Loucy (cell line): ENCODE results near the gene PAX7.

Experiments
- H2AFZ ChIP-seq: fragments of 200-600 bp; sonication (generic); 2 replicates; pipeline ENCODE4 v1.6.0; 2016; ENCODE audit warnings: antibody characterized with exemption, mild to moderate bottlenecking, low read length, moderate library complexity
- H3F3A ChIP-seq: fragments of 200-600 bp; 2 replicates; pipeline ENCODE4 v1.6.0; 2016; ENCODE audit warnings: antibody characterized with exemption, low read depth, mild to moderate bottlenecking
- H3K27me3 ChIP-seq: fragments of 200-600 bp; sonication (generic); 2 replicates; pipeline ENCODE4 v1.6.1; 2014; ENCODE audit warnings: low read length, mild to moderate bottlenecking; ENCODE audit not compliant: insufficient read depth, poor library complexity, severe bottlenecking
- H3K36me3 ChIP-seq: fragments of 200-600 bp; sonication (generic); 2 replicates; pipeline ENCODE4 v1.6.1; 2016; ENCODE audit warnings: low read length; ENCODE audit not compliant: insufficient read depth
- H3K4me1 ChIP-seq: fragments of 200-600 bp; sonication (generic); 2 replicates; pipeline ENCODE4 v1.5.1; 2014; ENCODE audit warnings: low read length, mild to moderate bottlenecking; ENCODE audit not compliant: insufficient read depth, poor library complexity, severe bottlenecking
- H3K4me2 ChIP-seq: fragments of 200-600 bp; sonication (generic); 2 replicates; pipeline ENCODE4 v1.6.0; 2014; ENCODE audit warnings: antibody characterized with exemption, low read length, low read depth, mild to moderate bottlenecking; ENCODE audit not compliant: poor library complexity, severe bottlenecking
- H3K4me3 ChIP-seq: fragments of 200-600 bp; sonication (generic); 2 replicates; pipeline ENCODE4 v1.5.1; 2014; ENCODE audit warnings: low read length, mild to moderate bottlenecking, mixed read lengths; ENCODE audit not compliant: poor library complexity, severe bottlenecking
- H3K79me2 ChIP-seq: fragments of 200-600 bp; sonication (generic); 2 replicates; pipeline ENCODE4 v1.6.1; 2014; ENCODE audit warnings: low read length; ENCODE audit not compliant: insufficient read depth
- H3K9ac ChIP-seq: fragments of 200-600 bp; sonication (generic); 2 replicates; pipeline ENCODE4 v1.6.0; 2014; ENCODE audit warnings: mild to moderate bottlenecking, low read depth, low read length, moderate library complexity; ENCODE audit not compliant: poor library complexity, severe bottlenecking
- H3K9me2 ChIP-seq: fragments of 200-600 bp; sonication (generic); replicated peaks from 2 replicates; pipeline ENCODE4 v1.6.1; 2016; ENCODE audit warnings: low read depth, low read length, mixed read lengths
- H3K9me3 ChIP-seq: fragments of 200-600 bp; sonication (generic); 2 replicates; pipeline ENCODE4 v1.6.1; 2014; ENCODE audit warnings: mild to moderate bottlenecking, antibody characterized with exemption, low read length, low read depth; ENCODE audit not compliant: insufficient read depth
- H4K20me1 ChIP-seq: fragments of 200-600 bp; sonication (generic); 2 replicates; pipeline ENCODE4 v1.6.0; 2014; ENCODE audit warnings: antibody characterized with exemption, low read length, mild to moderate bottlenecking; ENCODE audit not compliant: insufficient read depth, poor library complexity, severe bottlenecking
- CTCF ChIP-seq: fragments of 200-600 bp; sonication (generic); conservative IDR thresholded peaks from 2 replicates; pipeline ENCODE4 v1.5.1; 2014; ENCODE audit warnings: mild to moderate bottlenecking, antibody characterized with exemption, low read length
- EZH2phosphoT487 ChIP-seq: fragments of 200-600 bp; IDR thresholded peaks from 2 replicates; pipeline ENCODE4 v1.6.1; 2018; ENCODE audit warnings: antibody characterized with exemption, mild to moderate bottlenecking, moderate library complexity, borderline replicate concordance

Gene PAX7

DNA sequence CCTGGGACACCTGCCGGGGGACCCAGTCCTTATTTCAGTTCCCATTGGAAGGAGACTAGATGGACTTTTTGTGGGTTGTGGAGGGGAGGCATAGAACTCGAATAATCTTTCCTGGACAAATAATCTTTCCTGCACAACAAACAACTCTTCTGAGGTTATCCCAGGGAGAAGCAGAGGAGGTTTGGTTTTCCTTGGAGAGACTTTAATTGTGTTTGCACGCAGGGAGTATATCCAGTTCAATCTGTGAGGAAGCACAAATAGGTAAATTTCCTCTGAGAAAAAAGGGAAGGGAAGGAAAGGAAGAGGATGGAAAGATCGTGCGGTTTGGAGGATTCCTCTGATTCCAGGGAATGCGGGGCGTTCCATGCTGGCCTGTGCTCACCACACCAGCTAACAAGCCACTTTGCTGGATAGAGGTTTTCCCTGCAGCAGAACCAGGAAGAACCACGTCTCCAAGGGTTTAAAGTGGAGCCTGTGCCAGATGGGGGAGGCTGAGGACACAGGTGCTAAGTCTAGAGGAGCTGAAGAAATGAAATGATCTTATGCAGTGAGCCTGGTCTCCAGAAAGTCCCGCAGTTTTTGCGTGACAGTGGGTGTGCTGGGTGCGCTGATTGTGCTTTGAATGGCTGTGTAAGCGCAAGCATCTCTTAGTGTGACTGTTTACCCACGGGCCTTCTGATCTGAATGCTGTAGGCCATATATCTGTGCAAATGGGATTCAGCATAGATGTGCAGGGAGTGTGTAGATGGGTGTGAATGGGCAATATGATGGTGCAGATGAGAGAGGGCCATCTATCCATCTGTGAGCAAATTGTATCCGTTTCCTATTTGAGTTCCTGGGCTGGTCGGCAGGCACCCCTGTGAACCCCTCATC is 7.6 kb downstream of the PAX7 start:
- peaks cover 36% of the 10 kb centered on the region for H3K27me3 ChIP-seq
- no peaks in the 10 kb centered on the region for H3K9me2 ChIP-seq
- H3K79me2 ChIP-seq: no peaks in the 10 kb centered on the region
- no peaks in the 10 kb centered on the region for H3K36me3 ChIP-seq
- H2AFZ ChIP-seq: no peak overlapping the region
- no peaks in the 10 kb centered on the region for H4K20me1 ChIP-seq
- H3K9me3 ChIP-seq: no peaks in the 10 kb centered on the region
- TF ChIP-seq EZH2phosphoT487 (no peak), CTCF (no peak)
- no peak overlapping the region for H3K4me3 ChIP-seq
- no peaks in the 10 kb centered on the region for H3F3A ChIP-seq
- no peak overlapping the region for H3K4me2 ChIP-seq
- peaks cover 7% of the 10 kb centered on the region for H3K4me1 ChIP-seq
- no peak overlapping the region for H3K9ac ChIP-seq

- H3K4me2 ChIP-seq: no peak overlapping the region
- no peak overlapping the region for H2AFZ ChIP-seq
- no peaks in the 10 kb centered on the region for H3K9me3 ChIP-seq
- H3K79me2 ChIP-seq: no peaks in the 10 kb centered on the region
- no peaks in the 10 kb centered on the region for H3F3A ChIP-seq
- peaks cover 43% of the 10 kb centered on the region for H3K27me3 ChIP-seq
- H4K20me1 ChIP-seq: no peaks in the 10 kb centered on the region
- no peaks in the 10 kb centered on the region for H3K36me3 ChIP-seq
- H3K9me2 ChIP-seq: no peaks in the 10 kb centered on the region
- no peak overlapping the region for H3K4me3 ChIP-seq
- no peak overlapping the region for H3K9ac ChIP-seq
- TF ChIP-seq EZH2phosphoT487 (no peak), CTCF (no peak)
- peaks cover 7% of the 10 kb centered on the region for H3K4me1 ChIP-seq
These were observed 8.3 kb downstream of the PAX7 start for GRCh38 chr1:18638835-18639364.

- Histone ChIP-seq H3K36me3 (no peaks in the 10 kb centered on the region), H3K27me3 (peaks cover 49% of the 10 kb centered on the region), H3K9me2 (no peaks in the 10 kb centered on the region), H3K4me2 (peak overlapping the region; percentile 35), H3K4me3 (no peak overlapping the region), H3F3A (no peaks in the 10 kb centered on the region), H3K9ac (no peak overlapping the region), H3K79me2 (no peaks in the 10 kb centered on the region), H3K4me1 (peaks cover 7% of the 10 kb centered on the region), H2AFZ (no peak overlapping the region), H3K9me3 (no peaks in the 10 kb centered on the region), H4K20me1 (no peaks in the 10 kb centered on the region)
- TF ChIP-seq EZH2phosphoT487: no peak
- TF ChIP-seq CTCF: no peak
These were observed 8.9 kb downstream of the PAX7 start for GRCh38 chr1:18639368-18640055.
